ENCODE data around the gene NT5DC3.

- TF ChIP-seq HDGF (IDR thresholded peaks at IDR 0.05; ENCODE audit: borderline replicate concordance) (no peak), ELF4 (IDR thresholded peaks at IDR 0.05) (no peak), FOXM1 (IDR thresholded peaks at IDR 0.05; ENCODE audit: borderline replicate concordance) (no peak), SP1 (IDR thresholded peaks at IDR 0.05) (no peak), TARDBP (IDR thresholded peaks at IDR 0.05) (no peak)
Measured at GRCh38 chr12:103850429-103850828, 9.4 kb upstream of the NT5DC3 start.

All from HEK293T (cell line).